GM21576 (cell line): ENCODE data around the gene ATAD3B.
"Not testable (repeated sequence)": the region's sequence is repeated elsewhere in the genome, so short reads cannot be mapped to it uniquely, and the experiment has no call there.

Experiments used
- ATAC-seq: cut with Tn5 transposase; IDR thresholded peaks from one replicate; pipeline ENCODE4 v1.9.1; 2021; ENCODE audit warnings: mild to moderate bottlenecking, moderate library complexity; ENCODE audit not compliant: unreplicated experiment

Gene ATAD3B

DNA sequence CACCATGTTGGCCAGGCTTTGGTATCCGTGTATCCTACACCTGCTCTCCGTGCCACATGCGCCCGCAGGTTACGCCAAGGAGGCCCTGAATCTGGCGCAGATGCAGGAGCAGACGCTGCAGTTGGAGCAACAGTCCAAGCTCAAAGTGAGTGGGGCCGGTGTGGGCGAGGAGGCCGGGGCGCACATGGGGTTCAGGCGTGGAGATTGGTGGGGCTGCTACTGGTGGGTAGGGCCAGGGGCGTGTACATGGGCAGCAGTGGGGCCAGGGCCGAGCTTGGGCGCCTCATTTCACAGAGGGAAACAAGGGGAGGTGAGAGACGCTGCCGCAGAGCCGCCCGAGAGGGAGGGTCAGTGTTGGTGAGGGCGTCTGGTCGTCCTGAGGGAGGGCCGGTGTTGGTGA, 5.6 kb downstream of the ATAD3B start:
- no peak for ATAC-seq

- no peak for ATAC-seq
Observed at GRCh38 chr1:1479547-1480487, 8.3 kb downstream of the ATAD3B start.

DNA sequence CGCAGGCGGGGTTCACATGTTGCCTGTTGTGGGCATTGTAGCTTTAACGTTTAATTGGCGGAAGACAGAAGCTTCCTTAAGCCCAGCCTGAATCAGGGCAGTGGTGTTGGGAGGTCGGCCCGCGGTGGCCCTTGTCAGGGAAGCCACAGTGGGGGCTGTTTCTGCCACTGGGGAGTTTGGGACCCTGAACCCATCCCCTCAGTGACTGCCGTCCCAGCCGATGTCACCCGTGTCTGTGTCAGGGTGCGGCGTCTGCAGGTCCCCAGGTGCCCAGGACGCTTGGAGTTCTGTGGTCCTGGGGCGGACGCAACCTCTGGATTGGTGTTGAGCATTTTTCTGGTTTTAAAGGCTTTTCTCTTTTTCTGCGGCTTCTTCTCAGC, 8.9 kb downstream of the ATAD3B start:
- not testable (repeated sequence) for ATAC-seq

- ATAC-seq = not testable (repeated sequence)
Observed at GRCh38 chr1:1481811-1482210, 10.2 kb downstream of the ATAD3B start.

GRCh38 chr1:1482856-1483255, 11.3 kb downstream of the ATAD3B start:
- ATAC-seq = no peak

DNA sequence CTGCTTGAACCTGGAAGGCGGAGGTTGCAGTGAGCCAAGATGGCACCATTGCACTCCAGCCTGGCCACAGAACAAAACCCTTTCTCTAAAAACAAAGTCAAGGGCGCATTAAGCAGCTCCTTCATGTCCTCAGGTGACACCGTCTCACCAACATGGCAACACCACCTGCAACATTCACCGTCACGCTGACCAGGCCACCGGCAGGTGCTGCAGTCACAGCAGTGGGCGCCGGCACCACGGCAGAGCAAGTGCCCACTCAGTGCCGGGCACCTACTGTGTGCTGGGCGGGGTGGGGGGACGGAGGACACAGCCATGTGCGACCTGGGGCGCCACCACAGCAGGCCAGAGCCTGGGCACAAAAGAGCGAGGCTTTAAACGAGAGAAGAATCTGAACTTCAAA, 12.1 kb downstream of the ATAD3B start:
- ATAC-seq = no peak

GRCh38 chr1:1484976-1485750, 13.6 kb downstream of the ATAD3B start:
- not testable (repeated sequence) for ATAC-seq

- ATAC-seq = not testable (repeated sequence)
Observed at GRCh38 chr1:1485755-1486317, 14.3 kb downstream of the ATAD3B start.

DNA sequence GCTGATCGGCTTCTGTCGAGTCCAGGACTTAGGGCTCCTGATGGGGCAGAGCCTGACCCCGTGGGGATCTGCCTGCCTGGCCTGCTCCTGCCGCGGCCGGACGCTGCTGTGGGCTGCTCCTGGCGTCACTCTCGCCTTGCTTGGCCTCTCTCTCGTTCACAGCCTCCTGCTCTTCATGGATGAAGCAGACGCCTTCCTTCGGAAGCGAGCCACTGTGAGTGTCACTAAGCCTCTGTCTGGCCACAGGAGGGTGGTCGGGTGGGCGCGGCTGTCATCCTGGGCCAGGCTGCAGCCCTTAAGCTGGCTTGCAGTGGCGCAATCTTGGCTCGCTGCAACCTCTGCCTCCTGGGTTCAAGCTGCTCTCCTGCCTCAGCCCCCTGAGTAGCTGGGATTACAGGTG, 16.1 kb downstream of the ATAD3B start:
- no peak for ATAC-seq

DNA sequence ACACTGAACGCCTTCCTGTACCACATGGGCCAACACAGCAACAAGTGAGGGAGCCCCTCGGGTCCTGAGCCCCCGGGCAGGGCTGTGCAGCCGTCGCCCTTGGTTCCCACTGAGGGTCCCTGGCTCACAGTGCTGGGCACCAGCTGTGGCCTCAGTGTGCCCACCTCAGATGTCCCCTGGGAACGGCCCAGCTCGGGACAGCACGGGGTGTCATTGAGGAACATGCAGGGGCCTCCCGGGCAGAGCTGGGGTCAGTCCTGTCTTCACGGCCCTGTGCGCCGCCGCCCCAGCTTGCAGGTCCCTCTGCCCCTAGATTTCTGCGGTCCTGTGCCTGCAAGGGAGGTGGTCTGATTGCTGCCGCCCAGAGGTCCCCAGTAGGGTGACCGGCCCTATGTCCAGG, 17.7 kb downstream of the ATAD3B start:
- no peak for ATAC-seq

GRCh38 chr1:1489861-1490260, 18.3 kb downstream of the ATAD3B start:
- ATAC-seq = no peak

DNA sequence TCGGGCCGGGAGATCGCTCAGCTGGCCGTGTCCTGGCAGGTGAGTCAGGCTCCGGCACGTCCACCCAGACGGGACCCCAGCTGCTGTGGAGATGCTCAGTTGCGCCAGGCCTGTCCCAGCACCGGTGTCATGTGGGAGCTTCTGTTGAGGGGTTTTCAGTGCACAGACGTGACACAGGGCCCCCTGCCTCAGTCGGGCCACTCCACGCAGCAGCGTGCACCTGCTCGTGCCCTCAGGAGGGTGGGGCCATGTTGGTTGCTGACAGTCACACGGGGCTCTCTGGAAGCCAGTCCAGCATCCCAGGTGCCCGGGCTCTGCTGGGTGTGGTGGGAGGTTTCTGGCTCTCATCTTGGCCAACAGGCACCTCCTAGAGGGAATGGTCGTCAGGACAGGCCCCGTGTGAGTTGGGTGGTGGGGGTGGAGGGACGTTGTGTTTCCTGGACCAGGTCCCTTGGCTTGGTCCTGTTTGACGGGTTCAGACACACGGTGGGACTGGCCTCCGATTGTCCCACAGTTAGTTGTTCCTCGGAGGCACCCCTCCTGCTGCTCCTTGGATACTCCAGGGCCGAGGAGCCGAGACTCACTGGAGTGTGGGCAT, 19.2 kb downstream of the ATAD3B start:
- no peak for ATAC-seq

- ATAC-seq = no peak
Observed at GRCh38 chr1:1491601-1492000, 20.0 kb downstream of the ATAD3B start.

DNA sequence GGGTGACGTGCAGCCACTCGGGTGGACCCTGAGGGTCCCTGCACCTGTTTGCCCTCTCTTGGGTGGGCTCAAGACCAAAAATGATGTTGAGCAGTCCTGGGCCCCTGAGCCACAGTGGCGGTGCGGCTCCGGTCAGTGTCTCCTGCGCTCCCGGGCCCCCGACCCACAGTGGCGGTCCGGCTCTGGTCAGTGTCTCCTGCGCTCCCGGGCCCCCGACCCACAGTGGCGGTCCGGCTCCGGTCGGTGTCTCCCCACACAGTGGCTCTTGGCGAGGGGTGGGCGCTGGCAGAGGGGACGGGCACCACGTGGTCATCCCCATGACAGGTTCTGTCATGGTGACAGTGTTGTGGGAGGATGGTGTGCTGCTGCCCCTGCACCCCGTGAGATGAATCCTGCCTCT, 22.7 kb downstream of the ATAD3B start:
- ATAC-seq = not testable (repeated sequence)

DNA sequence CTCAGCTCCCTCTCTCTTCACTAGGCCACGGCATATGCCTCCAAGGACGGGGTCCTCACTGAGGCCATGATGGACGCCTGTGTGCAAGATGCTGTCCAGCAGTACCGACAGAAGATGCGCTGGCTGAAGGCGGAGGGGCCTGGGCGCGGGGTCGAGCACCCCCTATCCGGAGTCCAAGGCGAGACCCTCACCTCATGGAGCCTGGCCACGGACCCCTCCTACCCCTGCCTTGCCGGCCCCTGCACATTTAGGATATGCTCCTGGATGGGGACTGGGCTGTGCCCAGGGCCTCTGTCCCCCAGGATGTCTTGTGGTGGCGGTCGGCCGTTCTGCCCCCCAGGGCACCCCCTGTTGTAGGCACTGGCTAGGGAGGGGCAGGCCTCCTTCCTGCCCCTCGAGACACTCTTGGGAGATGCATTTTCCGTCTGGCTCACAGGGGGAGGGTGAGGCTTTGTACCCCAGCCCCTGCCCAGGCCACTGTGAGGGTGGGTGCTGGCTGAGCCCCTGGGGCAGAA, 24.0 kb downstream of the ATAD3B start:
- ATAC-seq = not testable (repeated sequence)

DNA sequence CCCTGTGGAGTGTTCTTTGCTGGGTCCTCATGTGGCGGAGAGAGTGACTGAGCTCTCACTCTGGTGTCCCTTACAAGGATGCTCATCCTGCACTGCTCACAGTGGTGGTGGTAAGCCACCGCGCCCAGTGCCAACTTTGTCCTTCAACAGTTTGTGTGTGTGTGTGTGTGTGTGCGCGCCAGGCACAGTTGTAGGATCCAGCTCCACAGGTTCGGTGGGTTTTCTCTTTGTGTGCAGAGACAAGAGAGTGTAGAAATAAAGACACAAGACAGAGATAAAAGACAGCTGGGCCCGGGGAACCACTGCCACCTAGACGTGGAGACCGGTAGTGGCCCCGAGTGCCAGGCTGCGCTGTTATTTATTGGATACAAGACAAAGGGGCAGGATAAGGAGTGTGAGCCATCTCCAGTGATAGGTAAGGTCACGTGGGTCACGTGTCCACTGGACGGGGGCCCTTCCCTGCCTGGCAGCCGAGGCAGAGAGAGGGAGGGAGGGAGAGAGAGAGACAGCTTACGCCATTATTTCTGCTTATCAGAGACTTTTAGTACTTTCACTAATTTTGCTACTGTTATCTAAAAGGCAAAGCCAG, 33.3 kb downstream of the ATAD3B start:
- ATAC-seq = not testable (repeated sequence)

DNA sequence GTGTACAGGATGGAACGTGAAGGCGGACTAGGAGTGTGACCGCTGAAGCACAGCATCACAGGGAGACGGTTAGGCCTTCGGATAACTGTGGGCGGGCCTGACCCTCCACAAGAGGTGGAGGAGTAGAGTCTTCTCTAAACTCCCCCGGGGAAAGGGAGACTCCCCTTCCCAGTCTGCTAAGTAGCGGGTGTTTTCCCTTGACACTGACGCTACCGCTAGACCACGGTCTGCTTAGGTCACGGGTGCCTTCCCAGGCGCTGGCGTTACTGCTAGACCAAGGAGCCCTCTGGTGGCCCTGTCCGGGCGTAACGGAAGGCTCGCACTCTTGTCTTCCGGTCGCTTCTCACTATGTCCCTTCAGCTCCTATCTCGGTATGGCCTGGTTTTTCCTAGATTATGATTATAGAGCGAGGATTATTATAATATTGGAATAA, 33.8 kb downstream of the ATAD3B start:
- not testable (repeated sequence) for ATAC-seq

GRCh38 chr1:1505801-1506200, 34.2 kb downstream of the ATAD3B start:
- not testable (repeated sequence) for ATAC-seq

DNA sequence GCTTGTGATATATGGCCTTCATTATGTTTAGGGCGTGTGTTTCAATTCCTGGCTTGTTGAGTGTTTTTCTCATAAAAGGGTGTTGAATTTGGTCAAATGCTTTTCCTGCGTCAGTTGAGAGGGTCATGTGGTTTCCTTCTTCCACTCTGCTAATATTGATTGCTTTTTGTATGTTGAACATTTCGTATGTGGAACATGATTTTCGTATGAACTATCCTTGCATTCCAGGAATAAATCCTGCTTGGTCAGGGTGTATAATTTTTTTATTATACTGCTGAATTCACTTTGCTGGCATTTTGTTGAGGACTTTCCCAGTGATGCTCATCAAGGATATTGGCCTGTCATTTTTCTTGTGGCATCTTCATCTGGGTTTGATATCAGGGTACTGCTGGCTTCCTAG, 35.7 kb downstream of the ATAD3B start:
- ATAC-seq = no peak

DNA sequence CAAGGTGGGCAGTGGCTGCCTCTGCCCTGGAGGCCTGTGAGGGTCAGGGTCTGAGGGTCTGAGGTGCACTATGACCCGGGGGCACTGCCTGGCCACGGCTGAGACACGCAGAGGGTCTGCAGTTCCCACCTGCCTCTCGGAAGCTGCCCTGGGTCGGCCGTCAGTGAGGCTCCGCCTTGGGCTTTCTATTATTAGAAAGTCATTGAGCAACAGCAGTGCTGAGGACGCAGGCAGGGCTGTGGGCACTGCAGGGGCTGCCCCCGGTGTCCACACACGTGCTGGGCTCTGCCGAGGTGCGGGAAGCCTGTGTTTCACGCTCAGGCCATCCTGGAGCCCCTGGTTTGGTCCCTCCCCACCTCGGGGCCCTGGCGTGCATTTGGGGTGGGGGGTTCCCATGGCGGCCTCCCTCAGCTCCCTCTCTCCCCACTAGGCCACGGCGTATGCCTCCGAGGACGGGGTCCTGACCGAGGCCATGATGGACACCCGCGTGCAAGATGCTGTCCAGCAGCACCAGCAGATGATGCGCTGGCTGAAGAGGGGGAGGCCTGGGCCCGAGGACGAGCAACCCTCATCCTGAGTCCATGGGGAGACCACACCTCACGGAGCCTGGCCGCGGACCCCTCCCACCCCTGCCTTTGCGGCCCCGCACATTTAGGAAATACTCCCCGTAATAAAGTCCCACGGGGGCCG, 37.4 kb downstream of the ATAD3B start:
- ATAC-seq = not testable (repeated sequence)
